Measurements from ENCODE around the gene CEACAM16. TPM values are rescaled to one million over a fixed set of nuclear protein-coding genes. Genes with fewer than 3 reads are reported as not detected.

Gene CEACAM16
- total RNA-seq, 4 donors from 2014 or later: not detected

DNA sequence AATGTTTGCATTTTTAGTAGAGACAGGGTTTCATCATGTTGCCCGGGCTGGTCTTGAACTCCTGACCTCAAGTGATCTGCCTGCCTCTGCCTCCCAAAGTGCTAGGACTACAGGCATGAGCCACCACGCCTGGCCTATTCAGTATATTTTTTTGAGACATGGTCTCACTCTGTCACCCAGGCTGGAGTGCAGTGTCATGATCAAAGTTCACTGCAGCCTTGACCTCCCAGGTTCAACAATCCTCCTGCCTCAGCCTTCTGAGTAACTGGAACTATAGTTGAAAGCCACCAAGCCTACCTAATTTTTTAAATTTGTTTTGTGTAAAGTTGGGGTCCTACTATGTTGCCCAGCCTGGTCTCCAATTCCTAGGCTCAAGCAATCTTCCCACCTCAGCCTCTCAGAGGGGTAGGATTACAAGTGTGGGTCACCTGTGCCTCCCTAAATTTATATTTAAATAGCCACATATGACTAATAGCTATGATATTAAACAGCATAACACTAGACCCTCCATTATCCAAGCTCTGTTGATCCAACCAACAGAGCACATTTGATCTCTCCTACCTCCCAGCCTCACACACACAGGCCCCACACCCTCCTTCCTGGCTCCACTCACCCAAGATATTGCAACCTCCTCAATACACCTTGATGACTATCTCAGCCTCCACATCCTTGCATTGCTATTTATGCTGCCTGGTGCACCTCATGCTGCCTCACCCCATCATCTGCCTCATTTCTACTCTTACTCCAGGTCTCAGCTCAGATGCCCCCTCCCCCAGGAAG, 29.8 kb upstream of the CEACAM16 start:
- TF ChIP-seq CTCF (IDR thresholded peaks at IDR 0.05; ENCODE audit: low read depth): no peak

DNA sequence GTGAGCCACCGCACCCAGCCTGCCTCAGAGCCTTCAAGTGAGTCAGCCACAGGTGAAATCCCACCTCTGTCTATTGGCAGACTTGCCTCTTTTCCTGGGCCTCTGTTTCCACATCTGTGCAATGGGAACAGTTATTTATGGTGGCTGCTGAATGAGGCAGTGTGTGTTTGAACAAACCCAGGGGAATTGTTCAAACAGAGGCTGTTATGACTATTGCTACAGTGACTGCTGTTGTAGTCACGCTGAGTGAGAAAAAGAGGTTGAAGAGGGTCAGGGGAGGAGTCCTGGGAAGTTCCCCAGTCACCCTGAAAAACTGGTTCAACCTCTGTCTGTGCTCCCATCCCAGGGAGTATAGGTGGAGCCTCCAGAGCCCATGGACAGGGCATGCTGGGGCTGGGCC, 27.6 kb upstream of the CEACAM16 start, which contains the start of gene CEACAM19:
Gene CEACAM19, plus strand, starts transcription at position 83 of the 400 bp plus-strand sequence. CDS start 450 bp downstream, outside the sequence.
- no peak for TF ChIP-seq CTCF (IDR thresholded peaks at IDR 0.05; ENCODE audit: low read depth)

- no peak for TF ChIP-seq CTCF (IDR thresholded peaks at IDR 0.05; ENCODE audit: low read depth)
Measured at GRCh38 chr19:44672226-44672625, 26.7 kb upstream of the CEACAM16 start.

DNA sequence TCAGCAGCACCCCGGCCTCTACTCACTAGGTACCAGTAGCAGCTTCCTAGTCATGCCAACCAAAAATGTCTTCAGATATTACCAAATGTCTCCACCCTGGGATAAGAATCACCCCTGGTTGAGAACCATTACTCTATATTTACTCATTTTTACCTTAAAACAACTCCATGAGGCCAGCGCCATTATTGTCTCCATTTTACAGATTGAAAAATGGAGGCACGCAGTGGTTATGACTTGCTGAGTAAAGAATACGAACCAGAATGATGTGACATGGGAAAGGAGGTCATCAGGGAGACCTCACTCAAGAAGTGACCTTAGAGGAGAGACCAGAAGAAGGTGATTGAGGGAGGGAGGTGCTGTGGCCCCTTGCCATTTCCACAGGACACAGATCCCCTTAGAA, 25.4 kb upstream of the CEACAM16 start:
- TF ChIP-seq CTCF (IDR thresholded peaks at IDR 0.05; ENCODE audit: low read depth): no peak

DNA sequence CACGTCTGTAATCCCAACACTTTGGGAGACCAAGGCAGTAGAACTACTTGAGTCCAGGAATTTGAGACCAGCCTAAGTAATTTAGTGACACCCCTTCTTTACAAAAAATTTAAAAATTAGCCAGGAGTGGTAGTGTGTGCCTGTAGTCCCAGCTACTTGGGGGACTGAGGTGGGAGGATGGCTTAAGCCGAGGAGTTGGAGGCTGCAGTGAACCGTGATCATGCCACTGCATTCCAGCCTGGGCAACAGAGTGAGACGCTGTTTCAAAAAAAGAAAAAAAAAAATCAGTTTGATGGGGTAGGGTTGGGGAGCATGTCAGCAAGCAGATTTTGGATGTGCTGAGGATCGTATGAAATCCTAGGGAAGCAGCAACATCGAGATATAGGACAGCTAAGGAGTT, 23.4 kb upstream of the CEACAM16 start:
- no peak for TF ChIP-seq CTCF (IDR thresholded peaks at IDR 0.05; ENCODE audit: low read depth)

DNA sequence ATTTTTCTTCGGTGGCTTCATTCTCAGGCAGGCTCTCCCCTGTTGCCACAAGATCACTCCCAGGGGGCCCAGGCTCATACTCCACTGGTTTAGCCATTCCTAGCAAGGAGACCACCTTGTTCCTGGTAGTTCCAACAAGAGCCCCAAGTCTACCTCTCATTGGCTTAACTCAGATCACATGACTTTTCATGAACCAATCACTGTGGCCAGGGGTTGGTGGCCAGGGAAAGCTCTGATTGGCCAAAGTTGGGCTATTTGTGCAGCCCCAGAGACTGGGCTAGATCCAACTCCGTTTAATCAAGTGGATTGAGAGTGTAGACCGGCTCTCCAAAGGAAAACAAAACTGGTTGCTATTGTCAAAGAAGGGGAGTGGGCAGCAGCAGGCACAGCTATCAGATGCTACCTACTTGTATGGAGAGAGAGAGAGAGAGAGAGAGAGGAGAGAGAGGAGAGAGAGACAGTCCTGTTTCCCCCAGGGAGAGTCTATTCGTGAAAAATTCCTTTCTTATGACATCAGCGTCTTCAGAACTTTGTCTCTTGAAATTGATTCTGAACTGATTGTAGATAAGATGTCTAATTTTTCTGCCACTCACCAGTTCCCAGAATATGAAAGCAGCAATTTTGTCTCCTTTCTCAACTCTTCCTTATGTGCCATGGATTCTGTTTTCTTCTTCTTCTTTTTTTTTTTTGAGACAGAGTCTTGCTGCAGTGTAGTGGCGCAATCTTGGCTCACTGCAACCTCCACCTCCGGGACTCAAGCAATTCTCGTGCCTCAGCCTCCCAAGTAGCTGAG, 21.7 kb upstream of the CEACAM16 start:
- no peak for TF ChIP-seq CTCF (IDR thresholded peaks at IDR 0.05; ENCODE audit: low read depth)

DNA sequence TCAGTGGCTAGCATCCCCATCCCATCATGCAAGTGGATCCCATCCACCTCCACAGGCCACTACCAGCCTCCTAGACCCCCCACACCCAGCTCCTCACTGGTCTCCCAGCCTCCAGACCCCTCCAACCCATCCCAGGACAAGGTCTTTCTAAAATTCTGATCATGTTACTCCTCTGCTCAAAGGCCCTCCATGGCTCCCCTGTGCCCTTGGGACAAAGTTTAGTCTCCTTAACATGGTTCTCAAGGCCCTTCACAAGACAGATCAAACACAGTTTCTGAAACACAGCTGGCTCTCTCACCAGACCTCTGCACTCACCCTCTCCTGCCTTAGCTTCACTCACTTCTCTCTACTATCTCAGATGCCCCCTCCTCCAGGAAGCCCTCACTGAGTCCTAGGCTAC, 18.4 kb upstream of the CEACAM16 start:
- TF ChIP-seq CTCF (IDR thresholded peaks at IDR 0.05; ENCODE audit: low read depth): no peak

Measured in subcutaneous adipose tissue (tissue), 4 donors.